H1 (cell line): ENCODE data around the gene HSD3B1. TPM values are rescaled to one million over a fixed set of nuclear protein-coding genes. Genes with fewer than 3 reads are reported as not detected.

Experiments
- NANOG ChIP-seq: IDR thresholded peaks from 2 replicates; pipeline ENCODE4 v1.6.1; 2011; ENCODE audit warnings: low read length, low read depth, mild to moderate bottlenecking, inconsistent platforms; ENCODE audit not compliant: insufficient read depth, poor library complexity, severe bottlenecking
- polyA plus RNA-seq, 7 experiments: library from polyadenylated mRNA; depleted of rRNA in 3 of 7; stranded (reverse) in 5 of 7; unstranded in 2 of 7; fragments of >200 nt in 5 of 7; fragments of 200-250 nt in 2 of 7; gene quantifications; 1 replicate in 5 of 7; 2 replicates in 1 of 7; 4 replicates in 1 of 7; pipeline versions ENCODE4 v1.2.1 to v1.2.3, GENCODE V29; 2011 to 2013; ENCODE audit warnings: missing spikeins in 2 of 7, mixed read lengths in 2 of 7
- total RNA-seq: library from RNA; stranded (reverse); fragmentation: NEBNext Ultra II Directional; extraction: Animal tissue kit (Norgen Biotek cat#: 25700); gene quantifications from 2 replicates; pipeline ENCODE4 v1.2.1, GENCODE V29; 2021

Gene HSD3B1
- total and polyA plus RNA-seq, 2 of the 8 experiments (the other 6 are each of a cell fraction or from before 2014, with no cell fraction given) = not detected

GRCh38 chr1:119535381-119535780 is 28.4 kb downstream of the HSD3B1 start (continued):
- TF ChIP-seq NANOG = no peak
- TF ChIP-seq, all 59 proteins: peak for 0
